NOMO-1 treated with DMSO at 0.1 percent for 48 hours (cell line): ENCODE data around the gene HES6.
A peak's percentile ranks its signal among the peaks of the same experiment; 100 is the strongest.

Experiments used
- DNase-seq: peaks from one replicate; lab custom pipeline; 2025; ENCODE audit not compliant: unreplicated experiment; lab: John Stamatoyannopoulos, UW

The HES6 gene

GRCh38 chr2:238239863-238240756 is at the start of gene HES6:
Gene HES6, minus strand, starts transcription at chr2:238240038. Its CDS starts 133 bp downstream, at chr2:238239905.
- DNase-seq, result peak; percentile 82

- no peak for DNase-seq
Observed at GRCh38 chr2:238289574-238289973, 49.7 kb upstream of the HES6 start.

GRCh38 chr2:238288650-238289573 is 49.1 kb upstream of the HES6 start:
- peak; percentile 97 for DNase-seq

GRCh38 chr2:238287737-238288649 is 48.2 kb upstream of the HES6 start, which contains the start of gene PER2:
Gene PER2, minus strand, starts transcription at chr2:238288610. Its CDS starts 10,674 bp downstream, at chr2:238277936.
- DNase-seq, result peak; percentile 59

GRCh38 chr2:238286987-238287736 is 47.3 kb upstream of the HES6 start:
- no peak for DNase-seq

GRCh38 chr2:238286551-238286950 is 46.7 kb upstream of the HES6 start:
- DNase-seq, result no peak

GRCh38 chr2:238286095-238286494 is 46.3 kb upstream of the HES6 start:
- DNase-seq, result no peak

GRCh38 chr2:238285653-238286082 is 45.8 kb upstream of the HES6 start:
- no peak for DNase-seq

- no peak for DNase-seq
Observed at GRCh38 chr2:238284802-238285515, 45.1 kb upstream of the HES6 start.

- no peak for DNase-seq
Observed at GRCh38 chr2:238282861-238283738, 43.3 kb upstream of the HES6 start.

- no peak for DNase-seq
Observed at GRCh38 chr2:238281826-238282480, 42.1 kb upstream of the HES6 start.

GRCh38 chr2:238280083-238280825 is 40.4 kb upstream of the HES6 start:
- no peak for DNase-seq

- DNase-seq, result no peak
Observed at GRCh38 chr2:238279324-238279682, 39.5 kb upstream of the HES6 start.

GRCh38 chr2:238278626-238279323 is 38.9 kb upstream of the HES6 start:
- DNase-seq, result no peak

- DNase-seq, result no peak
Observed at GRCh38 chr2:238277695-238278094, 37.9 kb upstream of the HES6 start.

GRCh38 chr2:238274152-238274865 is 34.5 kb upstream of the HES6 start:
- peak; percentile 5 for DNase-seq
